ENCODE data around the gene RANBP1. TPM values are rescaled to one million over a fixed set of nuclear protein-coding genes. Genes with fewer than 3 reads are reported as not detected.

RANBP1 gene
- total RNA-seq, 5 donors from 2014 or later (not counting 1 experiment from before 2014, with no cell fraction given): 64.0 to 81.1 (median 75.4) TPM

DNA sequence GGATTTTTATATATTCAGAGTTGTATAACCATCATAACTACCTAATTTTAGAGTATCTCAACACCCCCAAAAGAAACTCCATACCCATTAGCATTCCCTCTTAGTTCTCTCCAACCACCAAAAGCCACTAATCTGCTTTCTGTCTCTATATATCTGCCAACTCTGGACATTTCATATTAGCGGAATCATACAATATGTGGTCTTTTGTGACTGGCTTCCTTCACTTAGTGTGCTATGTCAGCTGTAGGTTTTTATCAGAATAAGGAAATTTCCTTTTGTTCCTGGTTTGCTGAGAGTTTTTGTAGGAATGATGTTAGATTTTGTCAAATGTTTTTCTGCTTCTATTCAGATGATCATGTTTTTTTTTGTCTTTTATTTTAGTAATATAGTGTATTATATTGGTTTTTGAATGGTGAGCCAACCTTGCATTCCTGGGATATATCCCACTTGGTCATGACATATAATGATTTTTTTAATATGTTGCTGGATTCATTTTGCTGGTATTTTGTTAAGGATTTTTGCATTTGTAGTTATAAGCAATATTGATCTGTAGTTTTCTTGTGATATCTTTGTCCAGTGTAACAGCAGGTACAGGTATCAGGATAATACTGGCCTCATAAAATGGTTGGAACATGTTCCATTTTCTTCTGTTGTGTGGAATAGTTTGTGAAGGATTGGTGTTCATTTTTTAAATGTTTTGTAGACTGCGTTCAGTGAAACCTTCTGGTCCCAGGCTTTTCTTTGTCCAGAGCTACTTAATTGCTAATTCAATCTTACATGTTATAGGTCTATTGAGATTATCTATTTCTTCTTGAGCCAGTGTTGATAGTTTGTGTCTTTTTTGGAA, 19.1 kb upstream of the RANBP1 start:
- Mint-ChIP-seq H3K4me3 (no peak overlapping the region), H3K27me3 (no peaks in the 10 kb centered on the region), H3K36me3 (peaks cover 52% of the 10 kb centered on the region), H3K9me3 (peaks cover 0 to 7% (median 0%) of the 10 kb centered on the region in 3 donors), H3K27ac (peak overlapping the region; percentile 11 to 20), H3K4me1 (peaks cover 33 to 49% (median 41%) of the 10 kb centered on the region in 3 donors)
- H3K27ac ChIP-seq (ENCODE audit: low read length): no peak overlapping the region
- peaks cover 28 to 66% of the 10 kb centered on the region in 2 experiments for H3K4me1 ChIP-seq (ENCODE audit: control insufficient read depth in 1 of 2, extremely low read depth in 1 of 2, insufficient read depth in 2 of 2, low read length in 2 of 2)
- H3K9me3 ChIP-seq: no peaks in the 10 kb centered on the region
- ChIA-PET POLR2A (interaction anchor here in 1 of 2 donors (0.6 kb wide), 1 partner anchor 20 kb away, joined by 8 read pairs; the partner anchor contains the start of gene TRMT2A), CTCF (no interaction called here)
- peaks cover 35 to 52% of the 10 kb centered on the region in 2 donors for H3K36me3 ChIP-seq (ENCODE audit: control insufficient read depth in 2 of 2, extremely low read depth in 1 of 2, insufficient read depth in 1 of 2, low read length in 1 of 2)
- no peaks in the 10 kb centered on the region for H3K27me3 ChIP-seq (replicated peaks in 1 of 2; ENCODE audit: control insufficient read depth in 2 of 2, extremely low read depth in 1 of 2, insufficient read depth in 2 of 2, low read length in 1 of 2)
- DNase-seq (no peak), ATAC-seq (replicated peaks in 1 of 4) (no peak)
- H3K4me3 ChIP-seq (ENCODE audit: control insufficient read depth in 1 of 2, extremely low read depth in 1 of 2, low read length in 1 of 2): no peak overlapping the region
- no CpG with 5 or more reads among the region's 2 CpGs for WGBS (ENCODE audit: insufficient coverage)

DNA sequence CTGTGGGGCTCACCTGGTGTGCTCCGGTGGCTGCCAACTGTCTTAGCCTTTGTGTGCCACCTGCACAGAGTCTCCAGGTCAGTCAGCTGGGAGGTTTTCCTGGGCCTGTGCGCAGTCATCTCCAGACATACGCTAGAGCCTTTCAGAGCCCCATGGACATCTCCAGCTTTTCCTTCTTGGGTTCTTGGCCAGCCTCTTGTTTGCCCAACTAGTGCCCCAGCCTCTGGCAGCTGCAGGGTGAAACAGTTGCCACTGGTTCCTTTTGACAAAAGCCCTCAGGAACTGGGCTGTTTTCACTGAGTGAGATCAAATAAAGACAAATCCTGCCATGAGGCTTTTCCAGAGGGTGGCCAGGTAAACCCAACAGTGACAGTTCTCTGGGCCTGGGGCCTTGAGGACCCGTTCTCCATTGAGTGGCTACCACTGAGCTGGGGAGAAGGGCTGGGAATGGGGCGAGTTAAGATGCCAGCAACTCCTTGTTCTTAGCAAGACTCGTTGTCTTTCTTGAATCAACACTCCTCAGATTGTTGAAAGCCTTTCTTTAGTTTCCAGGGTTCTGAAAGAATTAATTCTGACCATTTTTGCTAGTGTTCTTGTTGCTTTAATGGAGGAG, 16.7 kb upstream of the RANBP1 start:
- ATAC-seq (replicated peaks in 1 of 4): no peak
- 93% methylated on average over 4 of the region's 6 CpGs for WGBS (ENCODE audit: insufficient coverage)
- H3K4me3 ChIP-seq (ENCODE audit: control insufficient read depth in 1 of 2, extremely low read depth in 1 of 2, low read length in 1 of 2): no peak overlapping the region
- Mint-ChIP-seq H3K9me3 (peaks cover 0 to 7% (median 0%) of the 10 kb centered on the region in 3 donors), H3K4me1 (peaks cover 37 to 49% (median 46%) of the 10 kb centered on the region in 3 donors), H3K27ac (peak overlapping the region; percentile 88 to 97), H3K27me3 (no peaks in the 10 kb centered on the region), H3K4me3 (peak overlapping the region in 1 of 3 donors; percentile 76), H3K36me3 (peaks cover 41% of the 10 kb centered on the region)
- peak overlapping the region; percentile 88 for H3K27ac ChIP-seq (ENCODE audit: low read length)
- peaks cover 17 to 34% of the 10 kb centered on the region in 2 donors for H3K36me3 ChIP-seq (ENCODE audit: control insufficient read depth in 2 of 2, extremely low read depth in 1 of 2, insufficient read depth in 1 of 2, low read length in 1 of 2)
- no peaks in the 10 kb centered on the region for H3K27me3 ChIP-seq (replicated peaks in 1 of 2; ENCODE audit: control insufficient read depth in 2 of 2, extremely low read depth in 1 of 2, insufficient read depth in 2 of 2, low read length in 1 of 2)
- no peak for DNase-seq
- ChIA-PET POLR2A (no interaction called here), CTCF (no interaction called here)
- no peaks in the 10 kb centered on the region for H3K9me3 ChIP-seq
- peaks cover 26 to 42% of the 10 kb centered on the region in 2 experiments for H3K4me1 ChIP-seq (ENCODE audit: control insufficient read depth in 1 of 2, extremely low read depth in 1 of 2, insufficient read depth in 2 of 2, low read length in 2 of 2)

DNA sequence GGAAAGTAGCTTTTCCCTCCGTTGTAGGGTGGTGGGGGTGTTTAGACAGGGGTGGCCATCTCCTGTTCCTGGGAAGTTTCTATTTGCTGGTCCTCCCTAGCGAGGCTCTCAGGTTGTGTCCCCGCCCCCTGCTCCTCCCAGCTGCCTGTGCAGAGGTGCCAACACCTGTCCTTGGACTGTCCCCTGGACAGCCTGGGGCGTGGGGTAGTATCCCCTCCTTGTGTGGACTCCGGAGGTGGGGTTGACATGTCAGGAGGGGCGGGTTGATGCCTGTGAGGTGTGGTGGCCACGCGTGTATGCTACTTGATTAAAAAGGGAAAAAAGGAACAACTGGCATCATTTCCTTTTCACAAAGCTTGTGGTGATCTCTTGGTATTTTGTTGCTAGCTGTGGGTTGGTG, 14.3 kb upstream of the RANBP1 start:
- Histone ChIP-seq H3K9me3 (no peaks in the 10 kb centered on the region), H3K27me3 (replicated peaks in 1 of 2; ENCODE audit: control insufficient read depth in 2 of 2, extremely low read depth in 1 of 2, insufficient read depth in 2 of 2, low read length in 1 of 2) (no peaks in the 10 kb centered on the region), H3K27ac (ENCODE audit: low read length) (no peak overlapping the region), H3K4me3 (ENCODE audit: control insufficient read depth in 1 of 2, extremely low read depth in 1 of 2, low read length in 1 of 2) (no peak overlapping the region), H3K4me1 (ENCODE audit: control insufficient read depth in 1 of 2, extremely low read depth in 1 of 2, insufficient read depth in 2 of 2, low read length in 2 of 2) (peaks cover 26 to 37% of the 10 kb centered on the region in 2 experiments), H3K36me3 (ENCODE audit: control insufficient read depth in 2 of 2, extremely low read depth in 1 of 2, insufficient read depth in 1 of 2, low read length in 1 of 2) (peaks cover 2 to 36% of the 10 kb centered on the region in 2 donors)
- H3K27ac Mint-ChIP-seq: peak overlapping the region; percentile 88 to 97
- ChIA-PET POLR2A (interaction anchor here in 1 of 2 donors (0.5 to 0.7 kb wide), 2 partner anchors 27 to 464 kb away, joined by 4 to 8 read pairs; no protein-coding TSS in a partner anchor), CTCF (no interaction called here)
- DNase-seq: no peak
- H3K4me3 Mint-ChIP-seq: peak overlapping the region in 1 of 3 donors; percentile 76
- no peaks in the 10 kb centered on the region for H3K9me3 Mint-ChIP-seq
- peaks cover 19% of the 10 kb centered on the region for H3K36me3 Mint-ChIP-seq
- WGBS (ENCODE audit: insufficient coverage): 47% methylated on average over 4 of the region's 8 CpGs
- no peaks in the 10 kb centered on the region for H3K27me3 Mint-ChIP-seq
- peaks cover 37 to 49% (median 44%) of the 10 kb centered on the region in 3 donors for H3K4me1 Mint-ChIP-seq
- no peak for ATAC-seq (replicated peaks in 1 of 4)

DNA sequence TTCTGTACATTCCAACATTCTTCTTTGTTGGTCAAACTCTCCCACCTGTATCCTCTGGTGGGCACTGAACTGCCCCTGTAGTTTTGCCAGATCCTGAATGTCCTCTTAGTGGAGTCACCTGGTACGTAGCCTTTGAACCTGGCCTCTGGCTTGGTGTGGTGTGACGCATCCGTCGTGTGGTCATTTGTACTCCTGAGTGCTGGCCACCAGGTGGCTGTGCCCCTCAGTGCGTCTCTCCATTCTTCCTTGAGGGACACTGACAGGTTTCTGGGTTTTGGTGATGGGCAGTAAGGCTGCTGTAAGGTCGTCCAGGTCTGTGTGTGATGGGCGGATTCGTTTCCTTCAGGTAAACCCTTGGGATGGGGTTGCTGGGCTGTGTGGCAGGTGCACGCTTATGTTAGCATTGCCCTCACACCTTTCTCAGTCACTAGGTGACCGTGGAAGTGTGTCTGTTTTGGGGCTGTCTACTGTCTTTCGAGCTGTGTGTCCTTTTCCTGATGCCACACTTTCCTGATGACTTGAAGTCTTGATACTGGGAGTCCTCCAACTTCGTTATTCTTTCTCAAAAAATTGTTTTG, 13.6 kb upstream of the RANBP1 start:
- no peak for ATAC-seq (replicated peaks in 1 of 4)
- 95% methylated on average over 4 of the region's 12 CpGs for WGBS (ENCODE audit: insufficient coverage)
- Mint-ChIP-seq H3K4me3 (peak overlapping the region in 1 of 3 donors; percentile 76), H3K27me3 (no peaks in the 10 kb centered on the region), H3K36me3 (peaks cover 15% of the 10 kb centered on the region), H3K27ac (peak overlapping the region; percentile 79 to 97), H3K9me3 (no peaks in the 10 kb centered on the region), H3K4me1 (peaks cover 35 to 49% (median 41%) of the 10 kb centered on the region in 3 donors)
- Histone ChIP-seq H3K4me1 (ENCODE audit: control insufficient read depth in 1 of 2, extremely low read depth in 1 of 2, insufficient read depth in 2 of 2, low read length in 2 of 2) (peaks cover 26 to 37% of the 10 kb centered on the region in 2 experiments), H3K27ac (ENCODE audit: low read length) (no peak overlapping the region), H3K36me3 (ENCODE audit: control insufficient read depth in 2 of 2, extremely low read depth in 1 of 2, insufficient read depth in 1 of 2, low read length in 1 of 2) (peaks cover 9 to 37% of the 10 kb centered on the region in 2 donors), H3K27me3 (replicated peaks in 1 of 2; ENCODE audit: control insufficient read depth in 2 of 2, extremely low read depth in 1 of 2, insufficient read depth in 2 of 2, low read length in 1 of 2) (no peaks in the 10 kb centered on the region), H3K4me3 (ENCODE audit: control insufficient read depth in 1 of 2, extremely low read depth in 1 of 2, low read length in 1 of 2) (no peak overlapping the region), H3K9me3 (no peaks in the 10 kb centered on the region)
- ChIA-PET POLR2A (no interaction called here), CTCF (interaction anchor here in 1 of 2 donors (0.7 kb wide), 1 partner anchor 9 kb away, joined by 4 read pairs; no protein-coding TSS in a partner anchor)
- no peak for DNase-seq

DNA sequence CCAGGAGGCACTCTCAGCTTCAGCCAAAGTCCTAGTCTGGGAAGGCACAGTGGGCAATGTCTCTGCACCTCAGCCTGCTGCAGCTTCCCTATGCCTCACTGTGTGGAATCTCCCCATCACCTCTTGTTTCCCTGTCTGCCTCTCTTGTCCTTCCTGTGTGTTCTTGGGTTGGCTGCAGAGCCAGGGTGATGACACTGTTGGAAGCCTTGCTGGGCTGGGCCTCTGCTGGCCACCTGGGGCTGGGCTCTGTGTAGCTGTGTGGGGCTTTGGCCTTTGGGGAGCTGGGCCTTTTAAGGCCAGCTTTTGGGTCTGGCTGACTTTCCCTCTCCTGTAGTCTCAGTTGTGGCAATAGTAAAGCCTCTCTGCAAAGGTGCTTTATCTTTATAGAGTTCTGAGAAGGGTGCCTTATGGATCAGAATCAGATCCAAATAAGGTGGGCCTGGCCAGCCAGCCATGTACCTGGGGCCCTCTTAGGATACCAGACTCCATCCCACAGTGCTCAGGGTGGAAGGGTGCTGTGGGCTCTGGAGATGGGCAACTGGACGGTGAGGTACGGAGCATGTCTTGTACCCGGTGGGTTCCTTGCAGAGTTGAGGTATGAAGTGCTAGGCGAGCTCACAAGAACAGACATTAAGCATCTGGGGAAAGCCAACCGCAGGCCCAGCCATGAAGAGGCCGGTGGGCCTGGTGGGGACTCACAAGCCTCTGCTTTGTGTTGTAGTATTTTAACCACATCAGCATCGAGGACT, 10.3 kb upstream of the RANBP1 start:
- WGBS (ENCODE audit: insufficient coverage): 95% methylated on average over 6 of the region's 7 CpGs
- ChIA-PET POLR2A (no interaction called here), CTCF (interaction anchor here in 1 of 2 donors (0.5 kb wide), 1 partner anchor 139 kb away, joined by 3 read pairs; no protein-coding TSS in a partner anchor)
- no peak for DNase-seq
- H3K9me3 Mint-ChIP-seq: no peaks in the 10 kb centered on the region
- no peak overlapping the region for H3K4me3 Mint-ChIP-seq
- Histone ChIP-seq H3K27ac (ENCODE audit: low read length) (no peak overlapping the region), H3K9me3 (no peaks in the 10 kb centered on the region), H3K27me3 (replicated peaks in 1 of 2; ENCODE audit: control insufficient read depth in 2 of 2, extremely low read depth in 1 of 2, insufficient read depth in 2 of 2, low read length in 1 of 2) (no peaks in the 10 kb centered on the region), H3K4me3 (ENCODE audit: control insufficient read depth in 1 of 2, extremely low read depth in 1 of 2, low read length in 1 of 2) (no peak overlapping the region), H3K36me3 (ENCODE audit: control insufficient read depth in 2 of 2, extremely low read depth in 1 of 2, insufficient read depth in 1 of 2, low read length in 1 of 2) (peaks cover 22 to 57% of the 10 kb centered on the region in 2 donors), H3K4me1 (ENCODE audit: control insufficient read depth in 1 of 2, extremely low read depth in 1 of 2, insufficient read depth in 2 of 2, low read length in 2 of 2) (peaks cover 4 to 14% of the 10 kb centered on the region in 2 experiments)
- peaks cover 12 to 23% (median 14%) of the 10 kb centered on the region in 3 donors for H3K4me1 Mint-ChIP-seq
- H3K27ac Mint-ChIP-seq: no peak overlapping the region
- ATAC-seq (replicated peaks in 1 of 4): no peak
- H3K27me3 Mint-ChIP-seq: no peaks in the 10 kb centered on the region
- H3K36me3 Mint-ChIP-seq: peaks cover 17% of the 10 kb centered on the region
